OCI-LY7 (cell line): Measurements from ENCODE around the gene PRSS38.
"Not testable (repeated sequence)": the region's sequence is repeated elsewhere in the genome, so short reads cannot be mapped to it uniquely, and the experiment has no call there.

Experiments
- CTCF ChIP-seq: fragments of 200-600 bp; sonication (generic); conservative IDR thresholded peaks from 2 replicates; pipeline ENCODE4 v1.5.1; 2014; ENCODE audit warnings: mild to moderate bottlenecking, antibody characterized with exemption, low read length, moderate library complexity, mixed read lengths
- EZH2phosphoT487 ChIP-seq: fragments of 200-600 bp; sonication (generic); IDR thresholded peaks from 2 replicates; pipeline ENCODE4 v1.6.1; 2018; ENCODE audit warnings: low read depth, borderline replicate concordance, mild to moderate bottlenecking, mixed run types, antibody characterized with exemption, low read length, moderate library complexity, mixed read lengths

- TF ChIP-seq CTCF, EZH2phosphoT487: not testable (repeated sequence)
These were observed 56.4 kb downstream of the PRSS38 start for GRCh38 chr1:227871892-227872291.
